Measurements from ENCODE around the gene UBE2C.
"Not testable (repeated sequence)": the region's sequence is repeated elsewhere in the genome, so short reads cannot be mapped to it uniquely, and the experiment has no call there.

GRCh38 chr20:45797510-45797909, 14.9 kb upstream of the UBE2C start:
- not testable (repeated sequence) for TF ChIP-seq CTCF, EP300, POLR2A (IDR thresholded peaks at IDR 0.05)

Measured in suprapubic skin (tissue), 3 donors.